Stimulated activated CD8-positive, alpha-beta memory T cell treated with anti-CD3 and anti-CD28 coated beads, Interleukin-15, amount 100 ng/mL, for 4 hours (primary cell): Measurements from ENCODE around the gene ERN2.

Source experiments
- DNase-seq, 2 donors: peaks; one replicate each; pipeline ENCODE4 v3.0.0-alpha.2; 2020; ENCODE audit warnings: low read depth in 2 of 2

The ERN2 gene

GRCh38 chr16:23687034-23687808 lies 25.8 kb downstream of the ERN2 start:
- no peak for DNase-seq

DNA sequence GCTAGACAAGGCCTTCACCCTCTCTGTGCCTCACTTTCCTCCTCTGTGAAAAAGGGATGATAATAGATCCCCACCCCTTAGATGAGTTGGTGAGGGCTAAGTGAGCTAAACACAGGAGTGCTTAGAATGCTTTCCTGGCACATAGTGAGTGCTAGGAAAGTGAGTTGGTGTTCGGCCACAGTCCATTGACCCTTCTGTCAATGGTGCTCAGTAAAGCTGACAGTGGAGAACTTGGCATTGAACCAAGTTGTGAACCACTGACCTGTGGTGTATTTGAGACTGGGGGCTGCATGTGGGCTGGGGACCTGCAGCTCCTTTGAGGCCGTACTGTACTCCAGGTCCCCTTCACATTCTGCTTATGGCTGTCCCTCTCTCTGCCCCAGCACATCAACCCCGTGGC lies 29.5 kb downstream of the ERN2 start:
- no peak for DNase-seq

DNA sequence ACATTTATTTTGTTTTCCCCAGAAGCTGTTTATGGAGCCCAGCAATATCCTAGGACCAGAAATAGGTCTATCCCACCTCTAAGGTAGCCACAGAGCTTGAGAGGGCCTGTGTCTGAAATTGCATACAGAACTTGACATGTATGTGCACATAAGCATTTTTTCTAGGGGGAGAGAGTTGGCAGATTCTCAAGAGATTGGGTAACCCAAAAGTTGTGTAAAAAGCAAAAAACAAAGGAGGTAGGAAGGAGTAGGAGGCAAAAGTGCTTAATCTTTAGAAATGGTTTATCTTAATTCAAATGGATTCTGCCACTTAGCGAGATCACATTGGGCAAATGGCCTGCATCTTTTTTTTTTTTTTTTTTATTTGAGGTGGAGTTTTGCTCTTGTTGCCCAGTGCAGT lies 30.8 kb downstream of the ERN2 start:
- no peak for DNase-seq

DNA sequence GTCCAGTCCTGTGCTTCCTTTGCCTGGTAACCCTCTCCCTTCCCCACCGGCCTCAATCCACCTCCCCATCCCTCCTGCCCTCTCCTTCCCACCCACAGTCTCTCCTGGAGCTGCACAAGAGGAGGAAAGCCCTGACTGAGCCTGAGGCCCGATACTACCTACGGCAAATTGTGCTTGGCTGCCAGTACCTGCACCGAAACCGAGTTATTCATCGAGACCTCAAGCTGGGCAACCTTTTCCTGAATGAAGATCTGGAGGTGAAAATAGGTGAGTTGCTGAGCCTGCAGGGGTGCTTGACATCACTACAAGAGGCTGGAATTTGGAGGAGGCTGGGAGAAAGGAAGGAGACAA lies 33.1 kb downstream of the ERN2 start:
- no peak for DNase-seq

DNA sequence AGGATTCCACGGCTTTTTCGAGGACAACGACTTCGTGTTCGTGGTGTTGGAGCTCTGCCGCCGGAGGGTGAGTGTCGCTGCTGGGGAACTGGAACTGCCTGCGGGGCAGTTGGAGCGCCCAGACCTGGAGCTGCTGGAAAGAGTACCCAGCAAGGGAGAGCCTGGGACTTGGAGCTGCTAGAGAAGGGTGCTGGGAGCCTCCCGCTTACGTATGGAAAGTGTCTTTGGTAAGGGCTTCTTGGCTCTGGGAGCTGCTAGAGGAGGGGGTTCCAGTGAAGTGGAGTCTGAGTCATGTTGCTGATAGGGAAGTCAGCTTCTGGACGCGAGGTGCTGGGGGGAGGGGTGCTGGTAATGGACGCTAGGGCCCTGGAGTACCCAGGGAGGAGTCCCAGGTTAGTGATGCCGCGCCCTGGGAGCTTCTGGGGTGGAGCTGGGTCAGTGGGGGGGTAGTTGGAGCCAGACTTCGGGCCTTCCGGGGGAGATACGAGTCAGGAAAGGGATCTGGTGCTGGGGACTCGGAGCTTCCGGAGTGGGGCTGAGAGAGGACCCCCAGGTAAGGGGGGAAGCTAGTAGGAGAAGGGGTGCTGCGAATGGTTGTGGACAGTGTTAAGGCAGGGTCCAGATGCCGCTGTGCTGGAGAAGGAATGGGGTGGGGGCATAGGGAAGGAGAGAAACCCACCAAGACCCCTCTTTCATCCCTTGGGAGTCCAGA lies 33.6 kb downstream of the ERN2 start:
- no peak for DNase-seq

- peak; percentile 32 to 38 for DNase-seq
These were observed 34.4 kb downstream of the ERN2 start, which contains the start of gene PLK1 for GRCh38 chr16:23678430-23679273. PLK1 (plus strand) TSS chr16:23678889; CDS start chr16:23678933, 44 bp downstream.

DNA sequence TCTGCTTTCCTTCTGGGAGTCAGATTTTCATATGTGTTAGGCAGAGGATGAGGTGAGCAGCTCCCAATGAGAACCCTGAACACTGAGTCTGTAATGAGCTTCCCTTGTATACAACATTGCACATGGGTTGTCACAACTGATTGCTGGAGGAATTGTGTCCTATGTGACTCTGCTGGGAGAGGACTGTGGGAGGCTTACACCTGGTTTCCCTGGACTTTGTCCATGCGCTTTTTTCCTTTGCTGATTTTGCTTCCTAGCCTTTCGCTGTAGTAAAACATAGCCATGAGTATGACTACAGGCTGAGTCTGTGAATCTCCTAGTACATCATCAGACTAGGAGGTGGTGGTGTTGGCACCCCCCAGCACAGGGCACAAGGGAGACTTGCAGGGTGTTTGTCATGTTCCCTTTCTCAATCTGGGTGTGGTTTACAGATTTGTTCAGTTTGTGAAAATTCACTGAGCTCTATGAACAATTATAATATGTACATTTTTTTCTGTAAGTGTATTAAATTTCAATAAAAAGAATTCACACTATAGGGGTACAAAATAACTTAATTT lies 36.0 kb downstream of the ERN2 start:
- no peak for DNase-seq

- DNase-seq = no peak
These were observed 38.9 kb downstream of the ERN2 start for GRCh38 chr16:23673971-23674614.

DNA sequence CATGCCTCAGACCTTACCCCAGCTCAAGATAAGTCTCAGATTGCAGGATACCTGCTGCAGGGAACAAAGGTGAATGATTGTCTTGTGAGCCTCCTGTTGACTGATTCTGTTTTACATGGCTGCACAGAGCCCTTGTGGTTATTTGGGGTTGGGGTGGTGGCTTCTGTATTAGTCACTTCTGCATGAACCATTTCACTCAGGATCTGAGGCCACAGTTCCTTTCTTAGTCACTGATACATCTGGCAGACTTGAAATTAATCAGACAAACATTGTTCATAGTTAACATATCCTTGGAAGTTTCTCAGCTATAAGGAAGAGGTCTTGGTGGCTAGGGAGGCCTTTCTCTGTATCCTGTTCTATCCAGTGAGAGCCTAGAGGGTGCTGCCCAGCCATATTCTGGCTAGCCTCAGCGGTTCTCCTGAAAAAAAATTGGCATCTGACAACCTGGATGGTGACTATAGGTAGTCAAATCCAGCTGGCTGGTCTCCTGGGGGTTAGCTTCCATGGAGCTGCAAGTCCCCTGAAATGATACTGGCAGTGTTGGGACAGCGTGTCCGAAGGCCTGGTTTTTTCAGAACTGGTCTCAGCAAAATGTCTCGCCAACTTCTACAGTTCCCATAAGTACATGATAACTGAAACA lies 42.8 kb downstream of the ERN2 start:
- no peak for DNase-seq

DNA sequence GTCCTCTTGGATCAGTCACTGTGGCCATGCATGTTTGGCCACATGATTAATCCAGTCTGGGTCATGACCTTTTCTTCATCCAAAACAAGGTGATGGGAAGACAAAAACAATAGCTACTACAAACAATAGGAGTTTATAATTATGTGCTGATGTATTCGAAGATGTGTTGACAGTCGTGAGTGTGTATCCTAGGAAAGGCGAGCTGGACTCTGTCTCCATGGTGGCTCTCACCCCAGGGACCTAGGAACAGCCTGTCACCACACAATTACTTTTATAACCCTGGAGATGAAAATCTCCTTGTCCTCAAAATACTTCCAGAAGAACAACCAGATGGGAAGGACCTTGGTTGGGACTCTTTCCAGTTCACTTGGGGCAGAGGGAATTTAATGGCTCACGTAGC lies 44.1 kb downstream of the ERN2 start:
- DNase-seq = no peak

DNA sequence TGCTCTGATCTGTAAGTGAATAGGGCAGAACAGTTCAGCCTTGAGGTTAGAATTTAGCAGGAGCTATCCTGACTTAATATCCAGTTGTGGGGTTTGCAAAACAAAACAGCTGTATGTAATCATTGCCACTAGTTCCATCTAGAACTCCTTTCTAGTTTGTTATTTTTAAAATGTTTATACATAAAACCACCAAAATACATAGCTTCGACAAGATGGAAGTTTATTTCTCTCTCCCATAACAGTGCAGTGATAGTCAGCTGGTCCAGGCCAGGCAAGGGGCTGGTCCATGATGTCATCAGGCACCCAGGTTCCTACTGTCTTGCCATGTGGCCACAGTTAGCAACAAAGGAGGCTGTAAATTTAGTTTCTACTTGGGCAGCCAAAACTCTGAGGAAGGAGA lies 44.8 kb downstream of the ERN2 start:
- DNase-seq = no peak

GRCh38 chr16:23667355-23667659 lies 45.7 kb downstream of the ERN2 start:
- DNase-seq = no peak

DNA sequence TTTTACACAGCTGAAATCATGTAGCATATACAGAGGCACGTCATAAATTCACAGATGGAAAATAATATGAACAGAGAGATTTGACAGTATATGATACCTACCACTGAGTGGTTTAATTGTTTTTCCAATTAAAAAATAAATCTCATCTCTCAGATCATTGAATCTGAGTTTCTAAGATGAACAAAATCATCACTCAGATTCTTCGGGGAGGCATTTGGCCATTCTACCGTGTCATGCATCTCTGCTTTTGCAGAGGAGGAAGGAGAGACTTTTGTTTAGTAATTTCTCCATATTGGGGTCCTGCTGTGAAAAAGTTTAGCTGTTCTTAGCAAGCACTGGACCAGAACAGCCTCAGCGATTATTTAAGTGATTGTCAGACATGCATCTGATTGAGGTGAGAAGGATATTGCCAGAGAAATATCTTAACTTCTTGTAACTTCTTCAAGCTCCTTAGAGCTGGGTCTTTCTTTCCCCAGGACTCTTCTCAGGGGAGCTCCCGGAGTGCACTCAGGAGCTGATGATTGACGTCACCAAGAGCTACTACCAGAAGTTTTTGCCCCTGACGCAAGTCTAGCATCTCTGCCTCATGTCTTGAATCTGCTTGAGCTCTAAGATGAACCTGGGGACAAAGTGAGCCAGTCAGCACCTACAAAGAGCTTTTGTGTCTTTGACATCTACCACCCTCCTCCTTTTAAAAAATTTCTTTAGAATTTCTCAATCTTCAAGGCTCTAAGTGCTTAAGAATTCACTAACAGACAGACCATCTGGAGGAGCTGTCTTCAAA lies 46.3 kb downstream of the ERN2 start:
- DNase-seq = no peak

GRCh38 chr16:23663918-23664317 lies 49.1 kb downstream of the ERN2 start:
- no peak for DNase-seq

- DNase-seq = no peak
These were observed 61.0 kb downstream of the ERN2 start for GRCh38 chr16:23651943-23652468.

- no peak for DNase-seq
These were observed 62.2 kb downstream of the ERN2 start for GRCh38 chr16:23650674-23651416.

- DNase-seq = no peak
These were observed 70.7 kb downstream of the ERN2 start for GRCh38 chr16:23642246-23642774.

DNA sequence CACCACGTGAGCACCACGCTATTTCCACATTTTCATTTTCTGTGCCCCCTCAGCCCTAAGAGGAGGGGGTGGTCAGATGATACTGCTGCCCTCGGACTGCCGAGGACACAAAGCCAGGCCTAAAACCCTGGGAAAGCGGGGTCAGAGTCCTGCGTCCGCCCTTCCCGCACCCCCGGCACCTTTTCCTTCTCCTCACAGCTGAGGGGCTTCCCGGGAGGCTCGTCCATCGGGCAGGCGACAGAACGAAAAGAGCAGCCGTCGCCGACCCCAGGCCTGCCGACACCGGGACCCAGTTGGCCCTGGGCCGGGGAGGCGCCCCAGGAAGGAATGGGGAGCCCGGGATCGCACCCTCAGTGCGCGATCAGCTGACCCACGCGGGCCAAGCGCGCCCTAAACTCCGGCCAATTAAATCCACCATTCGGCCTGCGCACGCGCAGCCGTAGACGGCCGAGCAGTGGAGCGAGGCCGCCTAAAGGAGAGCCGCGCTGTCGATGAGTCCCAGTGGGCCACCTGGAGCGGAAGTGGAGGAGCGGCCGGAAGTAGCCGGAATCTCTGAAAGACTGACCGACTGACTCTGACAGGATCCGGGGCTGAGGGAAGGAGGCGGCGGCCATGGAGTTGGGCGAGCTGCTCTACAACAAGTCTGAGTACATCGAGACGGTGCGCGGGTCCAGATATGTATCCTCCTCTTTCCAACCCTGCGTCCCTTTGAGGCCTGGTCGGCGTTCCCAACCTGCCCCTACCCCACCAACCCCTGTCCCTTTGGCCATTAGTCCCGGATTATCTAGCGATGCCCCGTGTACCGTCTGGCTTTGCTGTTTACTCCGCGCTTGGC lies 71.9 kb downstream of the ERN2 start, which contains the start of the genes DCTN5 and PALB2:
Gene DCTN5 (plus strand): TSS at position 536 of the 835 bp plus-strand sequence. CDS start 77 bp downstream, at position 613.
Gene PALB2 (minus strand): TSS at position 380 of the 835 bp plus-strand sequence. CDS start 153 bp downstream, at position 227.
- DNase-seq = peak; percentile 78 to 79
